Uterus (tissue), 4 donors: Measurements from ENCODE around the gene TMEM130. TPM values are rescaled to one million over a fixed set of nuclear protein-coding genes. Genes with fewer than 3 reads are reported as not detected.

Source experiments
- DNase-seq, 2 donors: peaks; one replicate each; pipeline ENCODE4 v3.0.0-alpha.2; 2019 to 2020
- H3K27ac ChIP-seq, 2 donors: fragments of 200-600 bp; sonication (generic); 1 replicate in 1 of 2; 2 replicates in 1 of 2; pipeline ENCODE4 v1.5.1; 2016 to 2018
- H3K27me3 ChIP-seq, 2 donors: fragments of 200-600 bp; sonication (generic); one replicate each; pipeline ENCODE4 v1.5.1; 2018 to 2019; ENCODE audit warnings: control low read depth in 1 of 2
- H3K36me3 ChIP-seq, 2 donors: fragments of 200-600 bp; sonication (generic); one replicate each; pipeline ENCODE4 v1.5.1; 2019; ENCODE audit warnings: control low read depth in 1 of 2
- H3K4me1 ChIP-seq, 2 donors: fragments of 200-600 bp; sonication (generic); one replicate each; pipeline ENCODE4 v1.5.1; 2018 to 2019; ENCODE audit warnings: control low read depth in 1 of 2
- H3K4me3 ChIP-seq, 2 donors: fragments of 200-600 bp; sonication (generic); 1 replicate in 1 of 2; 2 replicates in 1 of 2; pipeline ENCODE4 v1.5.1; 2018 to 2019; ENCODE audit warnings: mild to moderate bottlenecking in 1 of 2
- H3K9me3 ChIP-seq, 2 donors: fragments of 200-600 bp; sonication (generic); one replicate each; pipeline ENCODE4 v1.5.1; 2019; ENCODE audit warnings: control low read depth in 1 of 2
- POLR2A ChIP-seq, 2 donors: fragments of 450-650 bp; IDR thresholded peaks; one replicate each; pipeline ENCODE4 v1.6.1; 2016; ENCODE audit warnings: antibody characterized with exemption in 2 of 2, mild to moderate bottlenecking in 1 of 2, moderate library complexity in 1 of 2
- intact Hi-C: fragments of 100-400 bp; cut with DNase I; formaldehyde crosslinking; loops from one replicate; pipeline ENCODE4 v1.15.1; 2023; ENCODE audit warnings: low total_unique reads
- total RNA-seq, 4 donors: library from RNA; depleted of rRNA in 3 of 4; stranded (reverse); fragments of >200 nt in 3 of 4; gene quantifications; one replicate each; pipeline versions ENCODE4 v1.1.0 to v1.2.4, GENCODE V29; 2014 to 2023
- TF ChIP-seq, protein P1 (sequence below), 4 experiments: fragments of 200-600 bp in 2 of 4; fragments of 450-650 bp in 2 of 4; sonication (generic) in 2 of 4; IDR thresholded peaks; one replicate each; pipeline ENCODE4 v1.5.1; 2016 to 2019; ENCODE audit warnings: antibody characterized with exemption in 4 of 4, mild to moderate bottlenecking in 2 of 4, moderate library complexity in 1 of 4
- donor health status: DM: yes; HTN: yes; CAD: no.

The TMEM130 gene
- total RNA-seq, 4 donors from 2014 or later = 3.5 to 3.9 TPM; not detected in 2

DNA sequence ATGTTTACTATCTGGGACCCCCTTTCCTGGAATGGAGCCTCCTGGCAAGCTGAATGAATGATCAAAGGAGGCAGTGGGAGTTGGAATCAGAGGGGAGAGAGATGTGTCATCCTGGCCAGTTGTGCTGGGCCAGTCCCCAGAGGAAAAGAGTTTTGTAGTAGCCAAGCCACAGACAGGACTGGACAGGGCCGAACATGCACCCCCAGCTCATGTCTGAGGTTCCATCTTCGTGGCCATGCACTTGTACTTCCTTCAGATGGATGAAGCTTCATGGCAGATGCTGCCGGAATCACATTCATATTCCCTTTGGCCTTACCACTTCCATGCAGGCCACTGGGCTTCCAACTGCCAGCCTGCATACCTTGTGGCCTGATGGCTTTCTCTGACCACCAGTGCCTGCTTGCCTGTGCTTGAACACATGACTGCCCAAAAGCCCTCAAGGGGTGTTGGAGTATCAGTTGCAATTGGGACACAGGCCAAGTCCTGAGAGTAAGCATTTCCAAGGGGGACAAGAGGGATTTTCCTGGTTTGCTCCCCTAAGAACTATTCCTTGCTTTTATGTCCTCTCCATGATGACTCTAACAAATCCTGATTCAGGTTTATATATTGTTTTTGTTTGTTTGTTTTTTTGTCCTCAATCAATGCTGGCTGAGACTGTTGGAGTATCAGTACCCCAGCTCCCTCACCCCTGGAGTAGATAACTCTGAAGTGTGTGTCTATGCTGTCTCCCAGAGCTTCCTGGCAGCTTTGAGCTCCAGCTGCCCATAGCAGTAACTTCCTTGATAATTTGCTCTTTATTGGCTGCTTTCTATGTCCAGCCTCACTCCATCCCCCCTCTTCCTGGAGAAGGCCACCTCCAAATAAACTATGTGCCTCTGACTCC lies 63.6 kb downstream of the TMEM130 start:
- intact Hi-C loops = no loop called here
- no peak overlapping the region for H3K27ac ChIP-seq
- H3K4me1 ChIP-seq = no peaks in the 10 kb centered on the region
- no peaks in the 10 kb centered on the region for H3K36me3 ChIP-seq
- H3K4me3 ChIP-seq = no peak overlapping the region
- H3K27me3 ChIP-seq = no peaks in the 10 kb centered on the region
- DNase-seq = no peak
- TF ChIP-seq POLR2A (IDR thresholded peaks at IDR 0.05) = no peak
- TF ChIP-seq, protein P1, sequence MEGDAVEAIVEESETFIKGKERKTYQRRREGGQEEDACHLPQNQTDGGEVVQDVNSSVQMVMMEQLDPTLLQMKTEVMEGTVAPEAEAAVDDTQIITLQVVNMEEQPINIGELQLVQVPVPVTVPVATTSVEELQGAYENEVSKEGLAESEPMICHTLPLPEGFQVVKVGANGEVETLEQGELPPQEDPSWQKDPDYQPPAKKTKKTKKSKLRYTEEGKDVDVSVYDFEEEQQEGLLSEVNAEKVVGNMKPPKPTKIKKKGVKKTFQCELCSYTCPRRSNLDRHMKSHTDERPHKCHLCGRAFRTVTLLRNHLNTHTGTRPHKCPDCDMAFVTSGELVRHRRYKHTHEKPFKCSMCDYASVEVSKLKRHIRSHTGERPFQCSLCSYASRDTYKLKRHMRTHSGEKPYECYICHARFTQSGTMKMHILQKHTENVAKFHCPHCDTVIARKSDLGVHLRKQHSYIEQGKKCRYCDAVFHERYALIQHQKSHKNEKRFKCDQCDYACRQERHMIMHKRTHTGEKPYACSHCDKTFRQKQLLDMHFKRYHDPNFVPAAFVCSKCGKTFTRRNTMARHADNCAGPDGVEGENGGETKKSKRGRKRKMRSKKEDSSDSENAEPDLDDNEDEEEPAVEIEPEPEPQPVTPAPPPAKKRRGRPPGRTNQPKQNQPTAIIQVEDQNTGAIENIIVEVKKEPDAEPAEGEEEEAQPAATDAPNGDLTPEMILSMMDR (IDR thresholded peaks at IDR 0.05) = no peak
- H3K9me3 ChIP-seq = no peaks in the 10 kb centered on the region

DNA sequence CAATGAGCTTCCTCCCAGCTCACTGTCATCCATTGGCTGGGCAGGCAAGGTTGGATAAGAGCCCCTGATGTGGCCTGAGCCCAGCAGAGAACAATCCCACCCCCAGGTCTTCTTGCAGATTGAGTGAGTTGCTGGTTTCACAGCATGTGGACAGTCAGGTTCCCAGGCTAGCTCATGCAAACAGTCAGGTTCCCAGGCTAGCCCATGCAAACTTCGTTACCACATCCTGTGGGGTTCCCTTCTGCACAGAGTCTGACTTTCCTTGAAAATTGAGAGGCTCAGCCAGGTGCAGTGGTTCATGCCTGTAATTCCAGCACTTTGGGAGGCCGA lies 67.1 kb downstream of the TMEM130 start:
- Histone ChIP-seq H3K27ac (no peak overlapping the region), H3K36me3 (no peaks in the 10 kb centered on the region), H3K27me3 (no peaks in the 10 kb centered on the region), H3K4me1 (no peaks in the 10 kb centered on the region), H3K4me3 (no peak overlapping the region), H3K9me3 (no peaks in the 10 kb centered on the region)
- no peak for DNase-seq
- intact Hi-C loops = no loop called here
- no peak for TF ChIP-seq POLR2A (IDR thresholded peaks at IDR 0.05)
- TF ChIP-seq, protein P1 (IDR thresholded peaks at IDR 0.05) = no peak

DNA sequence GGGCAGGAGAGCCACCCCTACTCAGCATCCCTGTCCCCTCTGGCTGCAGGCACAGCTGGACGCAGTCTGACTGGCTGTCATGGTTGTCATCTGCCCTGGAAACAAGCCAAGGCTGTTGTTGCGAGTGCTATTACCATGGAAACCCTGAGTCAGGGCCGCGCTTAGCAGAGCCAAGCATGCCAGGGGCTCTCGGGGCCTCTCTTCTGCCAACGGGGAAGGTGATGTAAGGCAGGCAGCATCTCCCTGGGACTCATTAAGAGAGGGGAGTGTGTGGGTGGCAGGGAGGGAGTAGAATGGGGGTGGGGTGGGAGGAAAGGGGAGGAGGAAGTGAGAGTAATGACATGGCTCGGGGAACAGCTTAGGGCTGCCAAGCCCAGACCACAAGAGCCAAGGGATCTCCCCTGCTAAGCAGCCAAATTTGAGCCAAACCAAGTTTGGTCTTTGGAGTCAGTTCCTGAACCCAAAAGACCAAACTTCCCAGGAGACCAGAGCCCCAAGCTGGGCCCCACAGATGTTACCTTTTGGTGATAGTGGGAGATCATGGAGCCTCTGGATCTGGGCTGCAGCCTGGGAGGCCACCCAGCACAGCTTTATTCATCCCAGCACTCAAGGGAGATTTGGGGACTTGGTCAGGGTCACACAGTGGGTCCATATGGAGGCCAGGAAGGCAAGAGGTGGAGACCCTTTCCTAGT lies 67.6 kb downstream of the TMEM130 start:
- Histone ChIP-seq H3K27me3 (no peaks in the 10 kb centered on the region), H3K4me3 (no peak overlapping the region), H3K4me1 (no peaks in the 10 kb centered on the region), H3K9me3 (no peaks in the 10 kb centered on the region), H3K36me3 (no peaks in the 10 kb centered on the region), H3K27ac (no peak overlapping the region)
- TF ChIP-seq POLR2A (IDR thresholded peaks at IDR 0.05) = no peak
- TF ChIP-seq, protein P1 (IDR thresholded peaks at IDR 0.05) = no peak
- intact Hi-C loops = no loop called here
- no peak for DNase-seq

DNA sequence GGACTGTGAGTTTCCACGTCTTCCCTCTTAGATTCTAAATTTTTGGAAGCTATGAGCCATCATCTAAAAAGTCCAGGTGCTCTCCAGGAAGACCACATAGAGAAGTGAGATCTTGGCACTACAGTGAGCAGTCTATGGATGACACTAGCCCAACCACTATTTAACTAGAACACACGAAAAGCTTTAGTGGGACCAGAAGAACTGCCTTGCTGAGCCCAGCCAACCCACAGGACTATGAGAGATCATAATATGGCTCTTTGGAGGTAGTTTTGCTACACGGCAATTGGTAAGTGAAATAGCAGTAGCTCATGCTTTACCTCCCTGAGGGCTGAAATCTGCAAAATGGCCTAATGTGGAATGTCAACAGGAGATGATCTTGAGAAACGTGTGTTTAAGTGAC lies 68.8 kb downstream of the TMEM130 start:
- TF ChIP-seq, protein P1 (IDR thresholded peaks at IDR 0.05) = no peak
- no peak for TF ChIP-seq POLR2A (IDR thresholded peaks at IDR 0.05)

DNA sequence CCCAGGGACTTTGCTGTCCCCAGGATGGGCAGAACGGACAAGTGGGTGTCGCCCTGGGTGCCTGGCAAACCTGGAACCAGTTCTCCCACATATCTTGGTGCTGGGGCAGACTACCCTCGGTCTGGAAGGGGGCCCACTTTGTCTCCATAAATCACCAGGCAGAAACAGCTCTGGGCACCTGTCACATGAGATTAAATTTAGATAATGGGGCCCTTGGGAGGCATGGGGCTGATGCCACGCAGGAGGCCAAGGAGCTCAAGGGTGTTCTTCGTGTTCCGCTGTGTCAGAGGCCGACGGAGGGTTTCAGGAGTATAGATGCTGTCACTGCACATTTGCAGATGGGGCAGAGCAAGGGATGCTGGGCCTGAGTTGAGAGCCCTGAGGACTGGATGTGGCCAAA lies 72.7 kb downstream of the TMEM130 start:
- intact Hi-C loops = no loop called here
- Histone ChIP-seq H3K27ac (no peak overlapping the region), H3K27me3 (no peaks in the 10 kb centered on the region), H3K9me3 (no peaks in the 10 kb centered on the region), H3K36me3 (no peaks in the 10 kb centered on the region), H3K4me3 (no peak overlapping the region), H3K4me1 (no peaks in the 10 kb centered on the region)
- DNase-seq = no peak
- TF ChIP-seq POLR2A (IDR thresholded peaks at IDR 0.05) = no peak
- TF ChIP-seq, protein P1 (IDR thresholded peaks at IDR 0.05) = no peak

More for the DNA sequence above, 68.8 kb downstream of the TMEM130 start:
- H3K36me3 ChIP-seq = no peaks in the 10 kb centered on the region
- no peak for DNase-seq
- no peaks in the 10 kb centered on the region for H3K27me3 ChIP-seq
- no peaks in the 10 kb centered on the region for H3K4me1 ChIP-seq
- H3K27ac ChIP-seq = no peak overlapping the region
- intact Hi-C loops = no loop called here
- no peak overlapping the region for H3K4me3 ChIP-seq
- no peaks in the 10 kb centered on the region for H3K9me3 ChIP-seq
